Stimulated activated naive CD8-positive, alpha-beta T cell treated with anti-CD3 and anti-CD28 coated beads, Interleukin-15, Interleukin-2, amounts not matched to agents 100 U/mL and 50 U/mL, for 24 hours (primary cell): ENCODE data around the gene OR52I2.

Source experiments
- ATAC-seq: fragments of 150-1000 bp; cut with Tn5 transposase; one replicate; pipeline ENCODE4 v1.10.0; 2021
- DNase-seq: peaks from one replicate; pipeline ENCODE4 v3.0.0; 2021

The OR52I2 gene

DNA sequence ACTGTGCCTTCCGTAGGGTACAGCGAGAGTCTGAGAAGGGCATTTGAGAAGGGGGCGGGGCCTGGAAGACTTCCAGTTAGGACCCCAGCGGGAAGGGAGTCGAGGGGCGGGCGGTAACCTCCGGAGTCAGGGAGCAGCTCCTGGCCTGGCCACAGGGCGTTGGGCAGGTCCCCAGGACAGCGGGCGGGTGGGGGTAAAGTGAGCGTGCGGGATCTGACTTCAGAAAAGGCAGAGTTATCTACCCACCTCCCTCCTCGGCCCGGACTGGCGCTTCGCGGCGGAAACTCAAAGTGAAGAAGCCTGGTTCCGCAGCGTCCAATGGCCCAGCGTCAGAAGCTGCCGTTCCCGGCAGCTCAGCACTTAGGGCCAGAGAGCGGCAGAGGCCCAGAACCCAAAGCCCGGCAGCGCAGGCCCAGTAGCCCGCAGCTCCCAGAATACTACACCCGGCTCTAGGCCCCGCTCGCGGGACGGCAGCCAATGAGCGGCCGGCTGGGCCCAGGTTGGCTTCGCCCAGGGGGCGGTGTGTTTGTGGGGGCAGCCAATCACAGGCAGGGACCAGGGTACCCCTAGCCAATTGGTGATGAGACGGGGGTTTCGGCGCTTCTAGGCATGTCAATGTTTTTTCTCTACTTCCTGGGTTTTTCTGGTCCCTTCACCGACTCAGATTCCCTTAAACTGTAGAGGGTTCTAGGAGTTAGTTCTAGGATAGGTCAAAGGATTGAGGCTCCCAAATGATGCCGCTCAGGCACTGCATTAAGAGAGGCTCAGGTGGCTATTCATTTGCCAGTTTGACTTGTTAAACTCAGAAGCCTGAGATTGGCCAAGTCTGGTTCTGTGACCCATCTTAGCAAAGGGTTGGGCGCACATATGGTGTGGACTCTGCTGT, 26.5 kb downstream of the OR52I2 start, which contains the start of gene TRIM68:
TRIM68 (minus strand) TSS at position 451 of the 886 bp plus-strand sequence. CDS start 2,727 bp downstream, outside the sequence.
- peak; percentile 100 for ATAC-seq
- peak; percentile 94 for DNase-seq

GRCh38 chr11:4610258-4610935, 28.9 kb downstream of the OR52I2 start:
- no peak for ATAC-seq
- DNase-seq = peak; percentile 13

GRCh38 chr11:4611986-4612385, 30.4 kb downstream of the OR52I2 start:
- ATAC-seq = no peak
- no peak for DNase-seq

- no peak for ATAC-seq
Measured at GRCh38 chr11:4615856-4616444, 34.4 kb downstream of the OR52I2 start.

GRCh38 chr11:4619514-4619913, 38.0 kb downstream of the OR52I2 start:
- no peak for ATAC-seq
- DNase-seq = no peak

More at GRCh38 chr11:4615856-4616444, 34.4 kb downstream of the OR52I2 start:
- no peak for DNase-seq

DNA sequence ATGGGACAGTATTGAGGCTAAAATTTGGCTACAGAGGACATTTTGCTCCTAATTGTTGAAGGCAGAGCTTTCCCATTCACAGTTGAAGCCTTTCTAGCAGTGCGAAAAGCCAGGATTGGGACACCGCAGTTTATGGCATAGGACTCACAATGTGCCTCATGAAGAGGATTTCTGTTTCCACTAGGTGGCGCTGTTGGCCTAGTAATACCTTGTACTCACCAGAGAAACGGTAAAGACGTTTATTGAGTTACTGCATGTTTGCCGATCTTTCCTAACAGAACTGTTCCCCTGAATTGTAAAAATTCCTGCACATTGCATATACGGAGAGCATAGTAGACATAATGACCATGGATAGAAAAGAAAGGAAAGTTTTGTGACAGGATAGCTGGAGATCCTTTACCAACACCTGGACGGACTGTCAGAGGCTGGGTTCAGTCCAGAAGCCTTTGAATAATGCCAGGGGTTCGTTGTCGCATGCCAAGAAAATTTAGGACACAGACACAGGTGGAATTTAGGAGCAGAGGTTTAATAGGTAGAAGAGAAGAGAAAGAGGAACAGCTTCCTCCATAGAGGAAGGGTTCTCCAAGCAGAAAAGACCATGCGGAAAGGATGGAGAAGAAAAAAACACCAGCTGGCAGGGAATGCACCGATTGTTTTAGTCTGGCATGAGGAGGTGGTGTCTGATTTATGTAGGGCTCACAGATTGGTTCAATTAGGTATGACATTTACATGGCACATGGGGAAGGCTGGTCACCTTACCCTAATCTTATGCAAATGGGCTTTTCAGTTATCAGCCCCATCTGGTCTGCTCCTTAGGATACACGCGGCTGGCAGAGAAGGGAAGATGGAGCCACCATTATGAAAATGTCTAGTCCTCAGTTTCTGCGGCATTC, 44.9 kb downstream of the OR52I2 start:
- DNase-seq (peak; percentile 68), ATAC-seq (peak; percentile 36)

DNA sequence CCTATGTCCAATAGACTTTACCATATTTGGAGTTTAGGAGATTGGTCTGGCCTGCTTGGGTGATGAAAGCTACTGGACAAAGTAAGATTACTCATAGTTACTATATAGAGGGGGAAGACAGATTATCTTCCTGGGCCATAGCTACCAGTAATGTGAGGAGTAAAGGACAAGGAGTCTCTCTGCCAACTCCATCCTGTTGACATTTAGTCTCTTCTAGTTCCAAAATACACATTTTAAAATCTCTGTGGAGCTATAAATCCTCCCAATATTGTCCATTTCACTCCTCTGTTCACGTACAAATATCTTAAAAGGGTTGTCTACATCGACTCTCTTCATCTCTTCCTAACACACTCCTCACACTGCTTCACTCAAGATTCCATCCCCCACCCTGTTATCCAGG, 54.6 kb downstream of the OR52I2 start:
- no peak for ATAC-seq
- no peak for DNase-seq

- DNase-seq (peak; percentile 74), ATAC-seq (peak; percentile 82)
Measured at GRCh38 chr11:4636962-4637661, 55.6 kb downstream of the OR52I2 start, which contains the start of gene OR51D1. TSS of gene OR51D1 (plus strand) at chr11:4637477. CDS start at chr11:4639791, 2,314 bp downstream.

- no peak for DNase-seq
- no peak for ATAC-seq
Measured at GRCh38 chr11:4637662-4638047, 56.1 kb downstream of the OR52I2 start.

GRCh38 chr11:4639931-4640330, 58.4 kb downstream of the OR52I2 start:
- ATAC-seq = no peak
- DNase-seq = no peak

- ATAC-seq = no peak
- DNase-seq = no peak
Measured at GRCh38 chr11:4641501-4641900, 60.0 kb downstream of the OR52I2 start.

DNA sequence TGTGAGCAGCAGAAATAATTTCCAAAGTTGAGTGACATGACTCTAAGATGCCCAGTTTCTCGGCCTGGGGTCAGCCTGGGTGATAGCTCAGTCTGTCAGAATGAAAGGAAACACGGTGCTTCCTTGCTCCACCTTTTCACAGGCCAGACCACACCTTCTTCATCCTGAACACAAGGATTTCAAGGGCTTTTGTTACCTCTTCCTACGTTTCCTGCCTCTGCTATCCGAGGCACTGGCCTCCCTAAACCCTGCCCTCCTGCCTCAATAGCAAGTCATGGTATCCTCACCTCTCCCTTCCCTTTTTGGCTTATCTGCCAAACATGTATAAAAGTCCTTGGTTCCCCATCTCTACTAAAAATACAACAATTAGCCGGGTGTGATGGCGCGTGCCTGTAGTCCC, 60.5 kb downstream of the OR52I2 start:
- no peak for ATAC-seq
- no peak for DNase-seq
